A549 (cell line): Measurements from ENCODE around the gene FHIT. TPM values are rescaled to one million over a fixed set of nuclear protein-coding genes. Genes with fewer than 3 reads are reported as not detected.
A peak's percentile ranks its signal among the peaks of the same experiment; 100 is the strongest.

Experiments used
- ATAC-seq, 2 experiments: fragments of 200-7000 bp in 1 of 2; fragments of >200 bp in 1 of 2; cut with Nextera tagmentation in 1 of 2; cut with Tn5 transposase in 1 of 2; 3 replicates each; pipeline versions ENCODE4 v1.8.0 to v1.9.1; 2018 to 2020; ENCODE audit warnings: mild to moderate bottlenecking in 1 of 2, moderate library complexity in 1 of 2
- CTCF ChIA-PET: fragments of 300-600 bp; sonication (Branson Sonifier 250); formaldehyde crosslinking; extraction: SDS; loops from one replicate; lab custom pipeline; 2021; ENCODE audit warnings: antibody characterized with exemption, inconsistent platforms; lab: Yijun Ruan, JAX
- POLR2A ChIA-PET: fragments of 350-600 bp; formaldehyde crosslinking; extraction: SDS; loops from one replicate; lab custom pipeline; 2021; ENCODE audit warnings: antibody characterized with exemption, inconsistent platforms; lab: Yijun Ruan, JAX
- DNase-seq, 2 experiments: peaks; one replicate each; pipeline versions ENCODE4 v3.0.0 to v3.0.0-alpha.2; 2011 to 2016; ENCODE audit warnings: low read depth in 1 of 2, low spot score in 1 of 2
- FAIRE-seq: peaks from 2 replicates; lab custom pipeline; 2011; peaks lifted over from hg19 to GRCh38; lab: Jason Lieb, UNC
- H3K27ac ChIP-seq, 2 experiments: fragments of >200 bp; sonication (Bioruptor Twin); formaldehyde crosslinking; 3 replicates each; pipeline ENCODE4 v1.5.1; 2016 to 2017
- H3K4me1 ChIP-seq: fragments of >200 bp; sonication (Bioruptor Twin); formaldehyde crosslinking; 3 replicates; pipeline ENCODE4 v1.6.1; 2016
- H3K4me2 ChIP-seq: fragments of >200 bp; sonication (Bioruptor Twin); formaldehyde crosslinking; 3 replicates; pipeline ENCODE4 v1.6.1; 2016
- H3K4me3 ChIP-seq: fragments of >200 bp; sonication (Bioruptor Twin); formaldehyde crosslinking; 3 replicates; pipeline ENCODE4 v1.5.1; 2016
- H3K9me3 ChIP-seq: fragments of >200 bp; sonication (Bioruptor Twin); formaldehyde crosslinking; 3 replicates; pipeline ENCODE4 v1.6.1; 2016
- ATOH8 ChIP-seq: fragments of 250-450 bp; sonication (Bioruptor Pico); IDR thresholded peaks from 2 replicates; pipeline ENCODE4 v1.5.0; 2020; ENCODE audit warnings: low read depth, mild to moderate bottlenecking, moderate library complexity
- BCL3 ChIP-seq: fragments of >200 bp; sonication (Bioruptor Twin); formaldehyde crosslinking; IDR thresholded peaks from 3 replicates; pipeline ENCODE4 v1.6.1; 2016
- CEBPB ChIP-seq, 2 experiments: fragments of >200 bp in 1 of 2; sonication (Bioruptor Twin) in 1 of 2; formaldehyde crosslinking in 1 of 2; IDR thresholded peaks; 2 replicates each; pipeline ENCODE4 v1.6.1; 2012 to 2016
- CTCF ChIP-seq: fragments of >200 bp; sonication (Bioruptor Twin); formaldehyde crosslinking; IDR thresholded peaks from 3 replicates; pipeline ENCODE4 v1.5.1; 2016
- E2F6 ChIP-seq: IDR thresholded peaks from 2 replicates; pipeline ENCODE4 v1.6.1; 2012; ENCODE audit warnings: low read depth, borderline replicate concordance
- EP300 ChIP-seq, 2 experiments: fragments of >200 bp; sonication (Bioruptor Twin); formaldehyde crosslinking; IDR thresholded peaks; 2 replicates in 1 of 2; 3 replicates in 1 of 2; pipeline ENCODE4 v1.6.1; 2016 to 2017
- ESRRA ChIP-seq: fragments of 150-350 bp; IDR thresholded peaks from 2 replicates; pipeline ENCODE4 v1.6.1; 2014; ENCODE audit warnings: mild to moderate bottlenecking, low read length, borderline replicate concordance
- FOSL2 ChIP-seq, 2 experiments: fragments of 450-650 bp in 1 of 2; fragments of >200 bp in 1 of 2; sonication (Bioruptor Twin) in 1 of 2; formaldehyde crosslinking; IDR thresholded peaks; 2 replicates each; pipeline versions ENCODE4 v1.5.0 to v1.6.1; 2016 to 2020; ENCODE audit warnings: mild to moderate bottlenecking in 1 of 2, moderate library complexity in 1 of 2
- GATA3 ChIP-seq: IDR thresholded peaks from 2 replicates; pipeline ENCODE4 v1.6.1; 2012; ENCODE audit warnings: borderline replicate concordance
- HEYL ChIP-seq: fragments of 250-450 bp; sonication (Bioruptor Pico); IDR thresholded peaks from 2 replicates; pipeline ENCODE4 v1.8.0; 2021; ENCODE audit warnings: mild to moderate bottlenecking, moderate library complexity
- HOXA7 ChIP-seq: fragments of 250-450 bp; sonication (Bioruptor Pico); IDR thresholded peaks from 2 replicates; pipeline ENCODE4 v1.5.0; 2020; ENCODE audit warnings: mild to moderate bottlenecking, moderate library complexity
- MAFK ChIP-seq: fragments of 450-650 bp; IDR thresholded peaks from 2 replicates; pipeline ENCODE4 v1.6.1; 2014; ENCODE audit not compliant: partially characterized antibody
- PBX3 ChIP-seq: IDR thresholded peaks from 2 replicates; pipeline ENCODE4 v1.6.1; 2012
- POLR2A ChIP-seq: IDR thresholded peaks from 2 replicates; pipeline ENCODE4 v1.6.1; 2012; ENCODE audit warnings: mild to moderate bottlenecking, low read length
- RAD21 ChIP-seq, 2 experiments: fragments of >200 bp in 1 of 2; sonication (Bioruptor Twin) in 1 of 2; formaldehyde crosslinking in 1 of 2; IDR thresholded peaks in 1 of 2; conservative IDR thresholded peaks in 1 of 2; 2 replicates in 1 of 2; 3 replicates in 1 of 2; pipeline ENCODE4 v1.6.1; 2012 to 2018; ENCODE audit warnings: inconsistent platforms in 1 of 2
- RFX5 ChIP-seq: fragments of 450-650 bp; IDR thresholded peaks from 2 replicates; pipeline ENCODE4 v1.7.1; 2014; ENCODE audit warnings: antibody characterized with exemption, mild to moderate bottlenecking, moderate library complexity
- SREBF2 ChIP-seq: fragments of 450-650 bp; IDR thresholded peaks from 2 replicates; pipeline ENCODE4 v1.6.1; 2014; ENCODE audit warnings: mild to moderate bottlenecking, moderate library complexity
- TFCP2L1 ChIP-seq: fragments of 250-450 bp; sonication (Bioruptor Pico); IDR thresholded peaks from 2 replicates; pipeline ENCODE4 v1.5.0; 2021; ENCODE audit warnings: mild to moderate bottlenecking
- TP53 ChIP-seq: fragments of 250-450 bp; sonication (Bioruptor Pico); IDR thresholded peaks from 2 replicates; pipeline ENCODE4 v1.5.0; 2021; ENCODE audit warnings: mild to moderate bottlenecking, moderate library complexity
- ZFP36 ChIP-seq: fragments of 450-650 bp; IDR thresholded peaks from 2 replicates; pipeline ENCODE4 v1.6.1; 2014; ENCODE audit warnings: borderline replicate concordance; ENCODE audit not compliant: partially characterized antibody
- ZSCAN20 ChIP-seq: fragments of 250-450 bp; sonication (Bioruptor Pico); IDR thresholded peaks from 2 replicates; pipeline ENCODE4 v1.8.0; 2022; ENCODE audit warnings: mild to moderate bottlenecking, moderate library complexity
- WGBS: methylation state at CpG from one replicate; pipeline ENCODE4 v1.1.6; 2017; ENCODE audit errors: missing lambda C conversion rate; 5-methylcytosine and 5-hydroxymethylcytosine counted together
- polyA plus RNA-seq, 4 experiments: library from polyadenylated mRNA; depleted of rRNA in 3 of 4; stranded (reverse); fragments of >200 nt; fragmentation: RNase III in 1 of 4; extraction: RNeasy Plus Mini Kit Qiagen cat#74134 plus additional on column Dnase treatment in 1 of 4; gene quantifications; 2 replicates in 3 of 4; 3 replicates in 1 of 4; pipeline ENCODE4 v1.2.3, GENCODE V29; 2011 to 2017
- TF ChIP-seq, protein P1 (sequence below): fragments of 450-650 bp; IDR thresholded peaks from 2 replicates; pipeline ENCODE4 v1.6.1; 2014; ENCODE audit warnings: antibody characterized with exemption

The FHIT gene
- polyA plus RNA-seq, 2 of the 4 experiments (the other 2 are of a cell fraction), result 0.76 to 0.92 TPM

DNA sequence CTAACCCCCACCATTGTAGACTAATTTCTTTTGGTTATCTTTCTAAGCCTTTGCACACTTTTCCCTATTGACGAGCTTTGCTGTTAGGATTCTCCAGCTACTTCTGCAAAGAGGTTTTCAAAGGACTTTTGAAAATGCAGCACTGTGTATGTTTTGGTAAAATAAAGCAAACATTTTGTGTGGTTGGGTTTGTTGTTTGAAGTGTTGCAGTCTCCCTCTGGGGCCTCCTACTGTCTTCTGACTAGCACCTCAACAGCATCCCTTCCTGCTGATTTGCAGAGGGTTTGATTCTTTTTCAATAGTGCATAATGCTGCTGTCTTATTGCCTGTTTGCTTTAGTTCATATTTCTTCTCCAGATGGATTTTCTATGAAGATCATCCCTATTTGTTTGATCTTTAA, 1426.4 kb downstream of the FHIT start (continued):
- no peak for TF ChIP-seq SREBF2
- no peak for TF ChIP-seq TFCP2L1 (CRISPR knock-in tag)
- TF ChIP-seq PBX3, result no peak
- no peak for TF ChIP-seq HOXA7

GRCh38 chr3:59821274-59821673, 1430.0 kb downstream of the FHIT start:
- 75% methylated on average over 1 of the region's 1 CpG for WGBS
- FAIRE-seq (no peak), ATAC-seq (no peak), DNase-seq (no peak)
- Histone ChIP-seq H3K4me2 (no peak overlapping the region), H3K27ac (0 out of 6 replicates have a peak overlapping the region, but pooled peaks of 1 of the 2 experiments have one; percentile 26), H3K9me3 (peaks cover 4% of the 10 kb centered on the region; the same call in 1 of the 3 replicates), H3K4me3 (no peak overlapping the region), H3K4me1 (peaks cover 32% of the 10 kb centered on the region)
- CTCF ChIA-PET, result no interaction called here
- POLR2A ChIA-PET, result no interaction called here
- TF ChIP-seq ZSCAN20 (CRISPR knock-in tag), result no peak
- no peak for TF ChIP-seq BCL3
- no peak for TF ChIP-seq SREBF2

DNA sequence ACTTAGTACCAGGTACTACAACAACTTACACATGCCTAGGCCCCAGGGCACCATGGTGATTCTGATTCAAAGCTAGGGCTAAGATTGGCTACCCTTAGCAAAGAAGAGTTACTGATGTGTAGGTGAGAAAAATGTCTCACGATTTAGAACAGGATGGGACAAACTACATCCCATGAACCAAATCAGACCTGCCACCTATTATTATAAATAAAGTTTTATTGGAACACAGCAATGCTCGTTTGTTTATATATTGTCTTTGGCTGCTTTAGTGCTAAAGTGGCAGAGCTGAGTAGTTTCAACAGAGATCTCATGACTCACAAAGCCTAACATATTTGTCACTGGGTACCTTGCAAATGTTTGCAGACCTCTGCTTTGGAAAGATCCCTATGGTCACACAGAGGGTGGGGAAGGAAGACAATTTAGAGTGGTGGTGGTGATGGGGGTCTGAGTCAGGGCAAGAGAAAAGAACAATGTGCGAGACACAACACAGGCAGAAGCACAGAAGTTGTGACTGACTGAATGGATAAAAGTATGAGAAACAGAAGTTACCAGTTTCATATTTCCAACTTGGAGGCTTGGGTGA, 1430.8 kb downstream of the FHIT start:
- Histone ChIP-seq H3K27ac (peak overlapping the region; percentile 31 to 89; a peak in 2 of 6 replicates), H3K4me1 (peaks cover 32% of the 10 kb centered on the region), H3K4me3 (no peak overlapping the region), H3K9me3 (peaks cover 4% of the 10 kb centered on the region; the same call in 1 of the 3 replicates), H3K4me2 (no peak overlapping the region)
- TF ChIP-seq FOSL2 (IDR thresholded peaks at IDR 0.05) (no peak), FOSL2 (CRISPR knock-in tag; IDR thresholded peaks at IDR 0.05) (peak; percentile 11; the same call in 1 of the 2 replicates), MAFK (no peak)
- ATAC-seq (no peak), DNase-seq (peak in 1 of 2 experiments; percentile 11), FAIRE-seq (no peak)
- 33% methylated on average over 3 of the region's 3 CpGs for WGBS
- ChIA-PET POLR2A (no interaction called here), CTCF (no interaction called here)

DNA sequence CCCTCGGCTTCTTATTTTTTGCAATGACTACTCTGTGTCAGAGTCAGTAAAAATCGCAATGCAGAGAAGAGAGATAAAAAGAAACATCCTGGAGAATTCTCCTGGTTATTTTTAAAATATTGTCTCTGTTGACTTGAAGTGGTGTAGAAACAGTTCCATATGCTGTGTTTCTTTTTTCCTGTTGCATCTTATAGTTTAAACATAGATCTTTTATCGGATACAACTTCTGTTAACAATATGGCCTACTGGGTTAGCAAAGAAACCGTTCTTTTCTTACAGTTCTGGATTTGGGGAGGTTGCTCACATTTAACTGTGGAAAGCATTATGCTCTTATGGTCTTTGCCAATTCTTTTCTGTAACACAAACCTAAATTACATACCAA, 1432.3 kb downstream of the FHIT start:
- H3K4me1 ChIP-seq, result peaks cover 32% of the 10 kb centered on the region
- 67% methylated on average over 4 of the region's 4 CpGs for WGBS
- no peak overlapping the region for H3K4me3 ChIP-seq
- ATAC-seq (no peak), FAIRE-seq (no peak), DNase-seq (no peak)
- TF ChIP-seq TFCP2L1 (CRISPR knock-in tag) (no peak), ZFP36 (no peak), ATOH8 (no peak), RFX5 (no peak), RAD21 (conservative IDR thresholded peaks at IDR 0.05 in 1 of 2, IDR thresholded peaks at IDR 0.05 in 1 of 2) (no peak), HOXA7 (no peak), CEBPB (IDR thresholded peaks at IDR 0.05) (no peak), GATA3 (no peak), EP300 (IDR thresholded peaks at IDR 0.05) (no peak), FOSL2 (IDR thresholded peaks at IDR 0.05) (no peak), FOSL2 (CRISPR knock-in tag; IDR thresholded peaks at IDR 0.05) (no peak), TP53 (CRISPR knock-in tag) (no peak), HEYL (no peak), CTCF (no peak), E2F6 (no peak), ESRRA (no peak), POLR2A (no peak)
- TF ChIP-seq, protein P1, sequence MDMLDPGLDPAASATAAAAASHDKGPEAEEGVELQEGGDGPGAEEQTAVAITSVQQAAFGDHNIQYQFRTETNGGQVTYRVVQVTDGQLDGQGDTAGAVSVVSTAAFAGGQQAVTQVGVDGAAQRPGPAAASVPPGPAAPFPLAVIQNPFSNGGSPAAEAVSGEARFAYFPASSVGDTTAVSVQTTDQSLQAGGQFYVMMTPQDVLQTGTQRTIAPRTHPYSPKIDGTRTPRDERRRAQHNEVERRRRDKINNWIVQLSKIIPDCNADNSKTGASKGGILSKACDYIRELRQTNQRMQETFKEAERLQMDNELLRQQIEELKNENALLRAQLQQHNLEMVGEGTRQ, result no peak
- ChIA-PET POLR2A (interaction anchor here (1.0 kb wide), 1 partner anchor 38 kb away, joined by 4 read pairs; no protein-coding TSS in a partner anchor), CTCF (interaction anchor here (1.7 kb wide), 1 partner anchor 244 kb away, joined by 8 read pairs; no protein-coding TSS in a partner anchor)
- H3K9me3 ChIP-seq, result peaks cover 4% of the 10 kb centered on the region; the same call in 1 of the 3 replicates
- H3K27ac ChIP-seq, result peak overlapping the region; percentile 76 to 89
- H3K4me2 ChIP-seq, result peak overlapping the region; percentile 79
